Measurements from ENCODE around the gene AKR1B1.

AKR1B1 gene

GRCh38 chr7:134440067-134440466 lies 18.8 kb downstream of the AKR1B1 start:
- peaks cover 27 to 36% of the 10 kb centered on the region in 2 experiments for H3K36me3 ChIP-seq (ENCODE audit: control insufficient read depth in 1 of 2, insufficient read depth in 2 of 2, low read length in 2 of 2)
- peak in 1 of 2 donors; percentile 30 for DNase-seq
- no peak overlapping the region for H3K23ac ChIP-seq (ENCODE audit: low read length)
- H3K9me3 ChIP-seq (ENCODE audit: insufficient read depth, low read depth, low read length), result no peaks in the 10 kb centered on the region
- no peak overlapping the region for H4K12ac ChIP-seq (ENCODE audit: low read depth, low read length)
- H2BK5ac ChIP-seq (ENCODE audit: low read depth, low read length, poor library complexity), result no peak overlapping the region
- H3K14ac ChIP-seq (ENCODE audit: low read length), result no peak overlapping the region
- peaks cover 3 to 4% of the 10 kb centered on the region in 2 experiments for H3K4me1 ChIP-seq (ENCODE audit: control insufficient read depth in 1 of 2, insufficient read depth in 2 of 2, low read length in 2 of 2)
- no peak overlapping the region for H2AFZ ChIP-seq (ENCODE audit: insufficient read depth, low read length, poor library complexity)
- H3K4me2 ChIP-seq (ENCODE audit: low read length), result no peak overlapping the region
- H3K27ac ChIP-seq (ENCODE audit: low read depth, low read length), result no peak overlapping the region
- no peaks in the 10 kb centered on the region for H3K79me1 ChIP-seq (ENCODE audit: low read length)
- H3K9ac ChIP-seq (ENCODE audit: low read length), result no peak overlapping the region
- H2AK5ac ChIP-seq (ENCODE audit: low read length), result no peak overlapping the region
- no peak overlapping the region for H4K8ac ChIP-seq (ENCODE audit: low read depth, low read length)
- H2BK120ac ChIP-seq (ENCODE audit: insufficient read depth, low read length, poor library complexity), result no peak overlapping the region
- H3K4me3 ChIP-seq (ENCODE audit: low read depth, low read length), result no peak overlapping the region
- H3K4ac ChIP-seq (ENCODE audit: low read depth, low read length), result no peak overlapping the region
- H2BK12ac ChIP-seq (ENCODE audit: low read length), result no peak overlapping the region
- no peaks in the 10 kb centered on the region for H3K79me2 ChIP-seq (ENCODE audit: control insufficient read depth, insufficient read depth, low read length, poor library complexity)
- no CpG with 5 or more reads among the region's 8 CpGs for WGBS (ENCODE audit: extremely low coverage, insufficient coverage, insufficient read length)
- H4K91ac ChIP-seq (ENCODE audit: low read depth, low read length), result no peak overlapping the region
- no peak overlapping the region for H3K18ac ChIP-seq (ENCODE audit: low read length)
- no peaks in the 10 kb centered on the region for H3K27me3 ChIP-seq (ENCODE audit: insufficient read depth, low read length)

DNA sequence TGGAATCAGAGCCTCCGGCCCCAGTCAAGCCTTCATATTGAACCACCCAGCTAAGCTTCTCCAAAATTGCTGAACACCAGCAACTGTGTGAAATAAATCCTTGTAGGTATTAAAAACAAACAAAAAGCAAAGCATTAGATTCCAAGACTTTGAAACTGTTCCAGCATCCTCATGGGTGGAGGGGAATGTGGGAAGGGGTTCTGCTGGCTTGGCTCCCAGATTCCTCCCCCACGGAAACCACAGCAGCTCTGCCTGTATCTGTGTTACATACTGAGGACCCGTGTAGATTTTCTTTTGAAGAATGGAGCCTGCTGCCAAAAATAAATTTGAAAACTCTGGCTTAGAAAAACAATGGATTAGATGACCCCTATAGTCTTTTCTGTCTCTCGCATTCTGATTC lies 20.0 kb downstream of the AKR1B1 start:
- Histone ChIP-seq H2BK120ac (ENCODE audit: insufficient read depth, low read length, poor library complexity) (no peak overlapping the region), H3K79me1 (ENCODE audit: low read length) (no peaks in the 10 kb centered on the region), H3K18ac (ENCODE audit: low read length) (no peak overlapping the region), H2BK5ac (ENCODE audit: low read depth, low read length, poor library complexity) (no peak overlapping the region), H4K91ac (ENCODE audit: low read depth, low read length) (no peak overlapping the region), H3K79me2 (ENCODE audit: control insufficient read depth, insufficient read depth, low read length, poor library complexity) (no peaks in the 10 kb centered on the region), H3K9ac (ENCODE audit: low read length) (no peak overlapping the region), H3K9me3 (ENCODE audit: insufficient read depth, low read depth, low read length) (no peaks in the 10 kb centered on the region), H3K4ac (ENCODE audit: low read depth, low read length) (no peak overlapping the region), H3K4me1 (ENCODE audit: control insufficient read depth in 1 of 2, insufficient read depth in 2 of 2, low read length in 2 of 2) (no peaks in the 10 kb centered on the region), H3K27ac (ENCODE audit: low read depth, low read length) (no peak overlapping the region), H3K4me3 (ENCODE audit: low read depth, low read length) (no peak overlapping the region), H3K4me2 (ENCODE audit: low read length) (no peak overlapping the region), H4K12ac (ENCODE audit: low read depth, low read length) (no peak overlapping the region), H3K36me3 (ENCODE audit: control insufficient read depth in 1 of 2, insufficient read depth in 2 of 2, low read length in 2 of 2) (peaks cover 21 to 28% of the 10 kb centered on the region in 2 experiments), H3K23ac (ENCODE audit: low read length) (no peak overlapping the region), H3K14ac (ENCODE audit: low read length) (no peak overlapping the region), H2BK12ac (ENCODE audit: low read length) (no peak overlapping the region), H3K27me3 (ENCODE audit: insufficient read depth, low read length) (no peaks in the 10 kb centered on the region), H4K8ac (ENCODE audit: low read depth, low read length) (no peak overlapping the region), H2AFZ (ENCODE audit: insufficient read depth, low read length, poor library complexity) (no peak overlapping the region), H2AK5ac (ENCODE audit: low read length) (no peak overlapping the region)
- DNase-seq, result no peak
- WGBS (ENCODE audit: extremely low coverage, insufficient coverage, insufficient read length), result no CpG with 5 or more reads among the region's 4 CpGs

- no peak overlapping the region for H4K8ac ChIP-seq (ENCODE audit: low read depth, low read length)
- H2AK5ac ChIP-seq (ENCODE audit: low read length), result no peak overlapping the region
- peaks cover under 1% of the 10 kb centered on the region in 2 experiments for H3K36me3 ChIP-seq (ENCODE audit: control insufficient read depth in 1 of 2, insufficient read depth in 2 of 2, low read length in 2 of 2)
- H4K12ac ChIP-seq (ENCODE audit: low read depth, low read length), result no peak overlapping the region
- no peak overlapping the region for H3K14ac ChIP-seq (ENCODE audit: low read length)
- no peak overlapping the region for H3K27ac ChIP-seq (ENCODE audit: low read depth, low read length)
- WGBS (ENCODE audit: extremely low coverage, insufficient coverage, insufficient read length), result no CpG with 5 or more reads among the region's 12 CpGs
- DNase-seq, result peak; percentile 86 to 99
- H2BK120ac ChIP-seq (ENCODE audit: insufficient read depth, low read length, poor library complexity), result no peak overlapping the region
- H3K79me1 ChIP-seq (ENCODE audit: low read length), result peaks cover 2% of the 10 kb centered on the region
- H3K18ac ChIP-seq (ENCODE audit: low read length), result no peak overlapping the region
- H3K4ac ChIP-seq (ENCODE audit: low read depth, low read length), result no peak overlapping the region
- no peaks in the 10 kb centered on the region for H3K27me3 ChIP-seq (ENCODE audit: insufficient read depth, low read length)
- H2BK5ac ChIP-seq (ENCODE audit: low read depth, low read length, poor library complexity), result no peak overlapping the region
- H3K9ac ChIP-seq (ENCODE audit: low read length), result no peak overlapping the region
- no peaks in the 10 kb centered on the region for H3K79me2 ChIP-seq (ENCODE audit: control insufficient read depth, insufficient read depth, low read length, poor library complexity)
- no peak overlapping the region for H3K4me2 ChIP-seq (ENCODE audit: low read length)
- no peak overlapping the region for H3K4me3 ChIP-seq (ENCODE audit: low read depth, low read length)
- no peaks in the 10 kb centered on the region for H3K9me3 ChIP-seq (ENCODE audit: insufficient read depth, low read depth, low read length)
- peaks cover 3 to 7% of the 10 kb centered on the region in 2 experiments for H3K4me1 ChIP-seq (ENCODE audit: control insufficient read depth in 1 of 2, insufficient read depth in 2 of 2, low read length in 2 of 2)
- no peak overlapping the region for H3K23ac ChIP-seq (ENCODE audit: low read length)
- H2AFZ ChIP-seq (ENCODE audit: insufficient read depth, low read length, poor library complexity), result no peak overlapping the region
- no peak overlapping the region for H2BK12ac ChIP-seq (ENCODE audit: low read length)
- no peak overlapping the region for H4K91ac ChIP-seq (ENCODE audit: low read depth, low read length)
These were observed 23.6 kb downstream of the AKR1B1 start for GRCh38 chr7:134435161-134435920.

DNA sequence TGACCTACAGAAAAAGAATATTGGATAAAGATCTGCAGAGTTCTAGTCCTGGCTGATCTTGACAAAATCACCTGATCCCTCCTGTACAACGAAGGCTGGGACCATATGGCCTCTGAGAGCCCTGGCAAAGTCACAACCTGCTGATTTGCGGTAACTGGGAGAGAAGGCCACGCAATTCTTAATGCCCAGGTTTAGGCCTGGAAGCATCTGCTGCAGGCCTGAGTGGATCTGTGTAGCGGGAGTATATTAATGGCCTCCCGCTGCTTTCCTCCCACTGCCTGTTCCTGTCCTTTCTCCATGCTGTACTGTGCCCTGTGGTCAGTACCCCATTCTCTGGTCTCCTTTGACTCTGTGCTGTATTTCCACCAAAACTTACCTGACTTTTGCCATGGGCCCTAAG lies 24.2 kb downstream of the AKR1B1 start:
- H4K91ac ChIP-seq (ENCODE audit: low read depth, low read length), result no peak overlapping the region
- H2BK5ac ChIP-seq (ENCODE audit: low read depth, low read length, poor library complexity), result no peak overlapping the region
- no peak overlapping the region for H3K27ac ChIP-seq (ENCODE audit: low read depth, low read length)
- H3K4me2 ChIP-seq (ENCODE audit: low read length), result no peak overlapping the region
- no peak overlapping the region for H4K12ac ChIP-seq (ENCODE audit: low read depth, low read length)
- no peaks in the 10 kb centered on the region for H3K79me2 ChIP-seq (ENCODE audit: control insufficient read depth, insufficient read depth, low read length, poor library complexity)
- H3K79me1 ChIP-seq (ENCODE audit: low read length), result peaks cover 2% of the 10 kb centered on the region
- H2BK12ac ChIP-seq (ENCODE audit: low read length), result no peak overlapping the region
- H3K14ac ChIP-seq (ENCODE audit: low read length), result no peak overlapping the region
- H4K8ac ChIP-seq (ENCODE audit: low read depth, low read length), result no peak overlapping the region
- H2AK5ac ChIP-seq (ENCODE audit: low read length), result no peak overlapping the region
- peaks cover 3 to 7% of the 10 kb centered on the region in 2 experiments for H3K4me1 ChIP-seq (ENCODE audit: control insufficient read depth in 1 of 2, insufficient read depth in 2 of 2, low read length in 2 of 2)
- no peak overlapping the region for H2AFZ ChIP-seq (ENCODE audit: insufficient read depth, low read length, poor library complexity)
- no peaks in the 10 kb centered on the region for H3K27me3 ChIP-seq (ENCODE audit: insufficient read depth, low read length)
- H3K23ac ChIP-seq (ENCODE audit: low read length), result no peak overlapping the region
- no peak overlapping the region for H2BK120ac ChIP-seq (ENCODE audit: insufficient read depth, low read length, poor library complexity)
- no peak overlapping the region for H3K4ac ChIP-seq (ENCODE audit: low read depth, low read length)
- H3K36me3 ChIP-seq (ENCODE audit: control insufficient read depth in 1 of 2, insufficient read depth in 2 of 2, low read length in 2 of 2), result no peaks in the 10 kb centered on the region
- no peak overlapping the region for H3K18ac ChIP-seq (ENCODE audit: low read length)
- H3K4me3 ChIP-seq (ENCODE audit: low read depth, low read length), result no peak overlapping the region
- no peak for DNase-seq
- H3K9me3 ChIP-seq (ENCODE audit: insufficient read depth, low read depth, low read length), result no peaks in the 10 kb centered on the region
- H3K9ac ChIP-seq (ENCODE audit: low read length), result no peak overlapping the region
- no CpG with 5 or more reads among the region's 5 CpGs for WGBS (ENCODE audit: extremely low coverage, insufficient coverage, insufficient read length)

Measured in trophoblast cell (in vitro differentiated cells and primary cell).